Heart right ventricle (tissue), 16 donors: Measurements from ENCODE around the gene EDN2. TPM values are rescaled to one million over a fixed set of nuclear protein-coding genes. Genes with fewer than 3 reads are reported as not detected.

Experiments
- ATAC-seq, 8 donors: fragments of 200-7000 bp; cut with Tn5 transposase; one replicate each; pipeline ENCODE4 v1.9.1; 2020; ENCODE audit warnings: mild to moderate bottlenecking in 8 of 8, moderate library complexity in 8 of 8, moderate number of reproducible peaks in 1 of 8
- DNase-seq, 2 donors: peaks; one replicate each; pipeline ENCODE4 v3.0.0-alpha.2; 2020
- H3K27ac ChIP-seq, 10 donors: fragments of 200-600 bp; sonication (generic) in 2 of 10; one replicate each; pipeline versions ENCODE4 v1.5.0 to v1.8.0; 2020 to 2022; ENCODE audit warnings: mild to moderate bottlenecking in 3 of 10
- H3K27me3 ChIP-seq, 7 donors: fragments of 200-600 bp; one replicate each; pipeline ENCODE4 v1.8.0; 2021 to 2022; ENCODE audit warnings: mild to moderate bottlenecking in 2 of 7
- H3K36me3 ChIP-seq, 9 donors: fragments of 200-600 bp; sonication (generic) in 1 of 9; one replicate each; pipeline versions ENCODE4 v1.5.0 to v1.8.0; 2020 to 2022; ENCODE audit warnings: mild to moderate bottlenecking in 2 of 9
- H3K4me1 ChIP-seq, 9 donors: fragments of 200-600 bp; sonication (generic) in 1 of 9; one replicate each; pipeline versions ENCODE4 v1.5.0 to v1.8.0; 2020 to 2022; ENCODE audit warnings: mild to moderate bottlenecking in 4 of 9
- H3K4me3 ChIP-seq, 10 donors: fragments of 200-600 bp; sonication (generic) in 2 of 10; one replicate each; pipeline versions ENCODE4 v1.5.0 to v1.8.0; 2020 to 2022; ENCODE audit warnings: mild to moderate bottlenecking in 7 of 10, moderate library complexity in 2 of 10
- H3K9me3 ChIP-seq, 11 donors: fragments of 200-600 bp in 10 of 11; sonication (generic) in 2 of 11; one replicate each; pipeline versions ENCODE4 v1.5.0 to v1.8.0; 2013 to 2022; ENCODE audit warnings: mild to moderate bottlenecking in 2 of 11, control low read depth in 1 of 11, moderate library complexity in 1 of 11
- CTCF ChIP-seq, 9 donors: fragments of 200-600 bp; sonication (generic) in 2 of 9; IDR thresholded peaks; one replicate each; pipeline versions ENCODE4 v1.5.0 to v1.8.0; 2021 to 2022; ENCODE audit warnings: antibody characterized with exemption in 9 of 9, mild to moderate bottlenecking in 5 of 9, moderate library complexity in 1 of 9
- WGBS, 2 donors: extraction: QIAGEN DNeasy Blood & Tissue Kit; methylation state at CpG; one replicate each; pipeline ENCODE4 v1.1.7; 2013; ENCODE audit warnings: inconsistent platforms in 1 of 2; 5-methylcytosine and 5-hydroxymethylcytosine counted together
- intact Hi-C, 10 donors: fragments of 100-400 bp; cut with DNase I; formaldehyde crosslinking; loops; one replicate each; pipeline versions ENCODE4 v1.11.1 to v1.14.2; 2022
- polyA plus RNA-seq, 2 donors: library from polyadenylated mRNA; stranded (reverse); fragments of 200-250 nt; gene quantifications; one replicate each; pipeline ENCODE4 v1.2.3, GENCODE V29; 2013
- total RNA-seq, 10 donors: library from RNA; stranded (reverse); fragmentation: NEBNext Ultra II Directional in 3 of 10; extraction: Animal tissue kit (Norgen Biotek cat#: 25700) in 3 of 10; gene quantifications; one replicate each; pipeline versions ENCODE4 v1.2.1 to v1.2.4, GENCODE V29; 2021 to 2023
- donor health status: Arrhythmogenic right ventricular cardiomyopathy.
- donor health status: ischemic (EF 13 %, LVEDD 7.1; RV severe dilation, severe dysfunction).
- donor health status: healthy with polysubstance abuse.
- donor health status: DM: no; HTN: yes; CAD: no.
- donor health status: DM: no; HTN: no; CAD: no.
- donor health status: ischemic (EF 25% LVEDD 6.9; RV normal size, moderate dysfunction).
- donor health status: ischemic (EF 25% LVEDD 5.7; RV mildly dilated, moderate dysfunction).
- donor health status: healthy.
- donor health status: DM: yes; HTN: yes; CAD: no.
- donor health status: Ischemic cardiomyopathy.
- donor health status: ischemic (EF 35%, LVEDD 5.7; RV mildly dilated, moderate dysfunction).
- donor health status: nonischemic (EF 11% LVEDD 7.7; RV severe dilation, severe dysfunction).
- donor health status: DM: yes; HTN: yes; CAD: no.
- donor health status: PGD.
- donor health status: ischemic (EF 29% LVEDD 5.4; RV normal size, mild dysfunction).
- donor health status: nonischemic (EF 23%, LVEDD 6.1; RV moderate dilation, normal function).

Gene EDN2
- total and polyA plus RNA-seq, 12 donors: 0.30 to 8.5 (median 1.0) TPM; not detected in 5

GRCh38 chr1:41497461-41498030, 13.1 kb upstream of the EDN2 start:
- DNase-seq (no peak), ATAC-seq (no peak)
- Histone ChIP-seq H3K36me3 (no peaks in the 10 kb centered on the region), H3K4me3 (no peak overlapping the region), H3K27me3 (peaks cover 0 to 17% (median 0%) of the 10 kb centered on the region in 7 donors), H3K4me1 (peaks cover 17 to 67% (median 44%) of the 10 kb centered on the region in 9 donors), H3K9me3 (no peaks in the 10 kb centered on the region), H3K27ac (peak overlapping the region; percentile 24 to 97 (median 92))
- 94 to 95% methylated on average over 7 of the region's 7 CpGs for WGBS, 2 donors
- intact Hi-C loops: loop anchor here in 2 of 10 donors (2.0 to 10.0 kb wide), 2 partner anchors 19 to 63 kb away; no protein-coding TSS in a partner anchor
- no peak for TF ChIP-seq CTCF (IDR thresholded peaks at IDR 0.05)

- no peak for TF ChIP-seq CTCF (IDR thresholded peaks at IDR 0.05)
- intact Hi-C loops: loop anchor here in 2 of 10 donors (2.0 to 10.0 kb wide), 2 partner anchors 20 to 62 kb away; no protein-coding TSS in a partner anchor
- Histone ChIP-seq H3K9me3 (no peaks in the 10 kb centered on the region), H3K36me3 (no peaks in the 10 kb centered on the region), H3K4me1 (peaks cover 17 to 65% (median 44%) of the 10 kb centered on the region in 9 donors), H3K27me3 (peaks cover 0 to 17% (median 0%) of the 10 kb centered on the region in 7 donors), H3K4me3 (peak overlapping the region in 1 of 10 donors; percentile 45), H3K27ac (peak overlapping the region; percentile 77 to 97 (median 92))
- ATAC-seq (no peak), DNase-seq (no peak)
- 86 to 91% methylated on average over 13 of the region's 13 CpGs for WGBS, 2 donors
These were observed 12.6 kb upstream of the EDN2 start for GRCh38 chr1:41497056-41497440.

GRCh38 chr1:41496080-41497055, 11.9 kb upstream of the EDN2 start:
- DNase-seq: peak; percentile 84 to 90
- H3K4me3 ChIP-seq: peak overlapping the region in 9 of 10 donors; percentile 9 to 54 (median 44)
- WGBS, 2 donors: 8 to 9% methylated on average over 60 to 74 of the region's 74 CpGs
- no peaks in the 10 kb centered on the region for H3K36me3 ChIP-seq
- intact Hi-C loops: loop anchor here in 2 of 10 donors (2.0 to 10.0 kb wide), 2 partner anchors 20 to 62 kb away; no protein-coding TSS in a partner anchor
- peak overlapping the region; percentile 77 to 97 (median 92) for H3K27ac ChIP-seq
- H3K4me1 ChIP-seq: peaks cover 17 to 64% (median 44%) of the 10 kb centered on the region in 9 donors
- peak; percentile 74 to 87 (median 84) for ATAC-seq
- TF ChIP-seq CTCF (IDR thresholded peaks at IDR 0.05): peak in 4 of 9 donors; percentile 7 to 41 (median 26)
- no peaks in the 10 kb centered on the region for H3K9me3 ChIP-seq
- H3K27me3 ChIP-seq: peaks cover 0 to 17% (median 0%) of the 10 kb centered on the region in 7 donors
